HL-60 (cell line): ENCODE results near the gene KYAT1.

Experiments used
- POLR2AphosphoS5 ChIP-seq: IDR thresholded peaks from 2 replicates; pipeline ENCODE4 v1.6.1; 2012; ENCODE audit warnings: low read depth
- TF ChIP-seq, protein P1 (sequence below): IDR thresholded peaks from one replicate; pipeline ENCODE4 v1.5.1; 2011; ENCODE audit warnings: low read length, control low read depth, inconsistent platforms; ENCODE audit not compliant: insufficient read depth

DNA sequence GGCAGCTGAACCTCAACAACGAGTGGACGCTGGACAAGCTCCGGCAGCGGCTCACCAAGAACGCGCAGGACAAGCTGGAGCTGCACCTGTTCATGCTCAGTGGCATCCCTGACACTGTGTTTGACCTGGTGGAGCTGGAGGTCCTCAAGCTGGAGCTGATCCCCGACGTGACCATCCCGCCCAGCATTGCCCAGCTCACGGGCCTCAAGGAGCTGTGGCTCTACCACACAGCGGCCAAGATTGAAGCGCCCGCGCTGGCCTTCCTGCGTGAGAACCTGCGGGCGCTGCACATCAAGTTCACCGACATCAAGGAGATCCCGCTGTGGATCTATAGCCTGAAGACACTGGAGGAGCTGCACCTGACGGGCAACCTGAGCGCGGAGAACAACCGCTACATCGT is 26.6 kb upstream of the KYAT1 start:
- TF ChIP-seq, protein P1, sequence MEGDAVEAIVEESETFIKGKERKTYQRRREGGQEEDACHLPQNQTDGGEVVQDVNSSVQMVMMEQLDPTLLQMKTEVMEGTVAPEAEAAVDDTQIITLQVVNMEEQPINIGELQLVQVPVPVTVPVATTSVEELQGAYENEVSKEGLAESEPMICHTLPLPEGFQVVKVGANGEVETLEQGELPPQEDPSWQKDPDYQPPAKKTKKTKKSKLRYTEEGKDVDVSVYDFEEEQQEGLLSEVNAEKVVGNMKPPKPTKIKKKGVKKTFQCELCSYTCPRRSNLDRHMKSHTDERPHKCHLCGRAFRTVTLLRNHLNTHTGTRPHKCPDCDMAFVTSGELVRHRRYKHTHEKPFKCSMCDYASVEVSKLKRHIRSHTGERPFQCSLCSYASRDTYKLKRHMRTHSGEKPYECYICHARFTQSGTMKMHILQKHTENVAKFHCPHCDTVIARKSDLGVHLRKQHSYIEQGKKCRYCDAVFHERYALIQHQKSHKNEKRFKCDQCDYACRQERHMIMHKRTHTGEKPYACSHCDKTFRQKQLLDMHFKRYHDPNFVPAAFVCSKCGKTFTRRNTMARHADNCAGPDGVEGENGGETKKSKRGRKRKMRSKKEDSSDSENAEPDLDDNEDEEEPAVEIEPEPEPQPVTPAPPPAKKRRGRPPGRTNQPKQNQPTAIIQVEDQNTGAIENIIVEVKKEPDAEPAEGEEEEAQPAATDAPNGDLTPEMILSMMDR, result no peak
- no peak for TF ChIP-seq POLR2AphosphoS5
